Lung (tissue), 12 donors: Measurements from ENCODE around the gene ZNF83. TPM values are rescaled to one million over a fixed set of nuclear protein-coding genes. Genes with fewer than 3 reads are reported as not detected.

Source experiments
- ATAC-seq: fragments of 200-7000 bp; cut with Tn5 transposase; one replicate; pipeline ENCODE4 v1.9.1; 2020; ENCODE audit warnings: moderate number of reproducible peaks; ENCODE audit not compliant: insufficient read depth, low FRiP score
- DNase-seq, 3 donors: peaks; one replicate each; pipeline ENCODE4 v3.0.0-alpha.2; 2013 to 2017
- H3K27ac ChIP-seq, 2 donors: one replicate each; pipeline ENCODE4 v1.5.1; 2013; ENCODE audit warnings: mild to moderate bottlenecking in 2 of 2, moderate library complexity in 2 of 2, control low read depth in 1 of 2, inconsistent platforms in 1 of 2, low read depth in 1 of 2, low read length in 1 of 2
- H3K27me3 ChIP-seq, 3 donors: one replicate each; pipeline ENCODE4 v1.5.1; 2013; ENCODE audit warnings: low read length in 2 of 3; ENCODE audit not compliant: control insufficient read depth in 3 of 3, insufficient read depth in 3 of 3
- H3K36me3 ChIP-seq, 4 donors: one replicate each; pipeline ENCODE4 v1.5.1; 2013; ENCODE audit warnings: low read length in 4 of 4, mild to moderate bottlenecking in 1 of 4, moderate library complexity in 1 of 4; ENCODE audit not compliant: control insufficient read depth in 4 of 4, insufficient read depth in 4 of 4
- H3K4me1 ChIP-seq, 5 donors: one replicate each; pipeline ENCODE4 v1.5.1; 2013; ENCODE audit warnings: low read length in 5 of 5, mild to moderate bottlenecking in 2 of 5, moderate library complexity in 1 of 5; ENCODE audit not compliant: control insufficient read depth in 5 of 5, insufficient read depth in 5 of 5
- H3K4me3 ChIP-seq: one replicate; pipeline ENCODE4 v1.5.1; 2013; ENCODE audit warnings: mild to moderate bottlenecking, control low read depth, moderate library complexity
- H3K9ac ChIP-seq, 2 donors: one replicate each; pipeline ENCODE4 v1.5.1; 2013; ENCODE audit warnings: low read length in 2 of 2, control low read depth in 1 of 2; ENCODE audit not compliant: insufficient read depth in 1 of 2
- H3K9me3 ChIP-seq, 4 donors: one replicate each; pipeline ENCODE4 v1.5.1; 2013; ENCODE audit warnings: low read length in 3 of 4, mild to moderate bottlenecking in 1 of 4, moderate library complexity in 1 of 4; ENCODE audit not compliant: control insufficient read depth in 4 of 4, insufficient read depth in 3 of 4
- CTCF ChIP-seq: IDR thresholded peaks from 2 replicates; pipeline ENCODE4 v1.5.1; 2012; ENCODE audit warnings: mild to moderate bottlenecking; ENCODE audit errors: control extremely low read depth, extremely low read depth
- WGBS, 2 donors: extraction: QIAGEN DNeasy Blood & Tissue Kit; methylation state at CpG; one replicate each; pipeline ENCODE4 v1.1.7; 2013; 5-methylcytosine and 5-hydroxymethylcytosine counted together
- polyA plus RNA-seq, 2 donors: library from polyadenylated mRNA; stranded (reverse); fragments of 200-250 nt; gene quantifications; one replicate each; pipeline ENCODE4 v1.2.1, GENCODE V29; 2013
- total RNA-seq, 2 donors: library from RNA; depleted of rRNA in 1 of 2; stranded (reverse); fragments of >200 nt in 1 of 2; gene quantifications; one replicate each; pipeline ENCODE4 v1.2.1, GENCODE V29; 2014 to 2021
- donor health status: control.
- donor health status: control.
- donor health status: Bipolar disorder and iron deficiency.
- donor health status: healthy.
- donor health status: DM: yes; HTN: yes; CAD: no.

Gene ZNF83
- total and polyA plus RNA-seq, 4 donors: 14.8 to 118 (median 46.2) TPM

DNA sequence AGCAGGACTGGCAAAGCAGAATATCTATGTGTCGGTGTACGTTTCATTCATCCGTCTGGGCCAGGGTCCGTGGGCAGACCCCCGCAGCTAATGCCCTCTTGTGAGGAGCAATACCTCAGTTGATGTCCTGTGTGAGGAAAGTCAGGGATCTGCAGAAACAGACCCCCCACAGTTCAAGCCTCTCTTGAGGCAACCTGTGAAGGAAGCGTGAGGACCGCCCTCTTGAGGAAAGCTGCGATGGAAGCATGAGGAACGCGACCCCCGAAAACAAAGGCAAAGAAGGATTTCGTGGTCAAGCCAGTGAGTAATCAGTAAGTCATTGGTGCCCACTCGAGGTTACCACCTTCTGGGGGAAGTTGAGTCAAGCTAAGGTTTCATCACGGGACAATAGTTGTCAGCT lies 20.9 kb upstream of the ZNF83 start:
- DNase-seq (no peak), ATAC-seq (no peak)
- Histone ChIP-seq H3K4me3 (no peak overlapping the region), H3K9ac (no peak overlapping the region), H3K4me1 (no peaks in the 10 kb centered on the region), H3K36me3 (peaks cover 4 to 26% (median 10%) of the 10 kb centered on the region in 4 donors), H3K27me3 (no peaks in the 10 kb centered on the region), H3K27ac (no peak overlapping the region), H3K9me3 (peaks cover 0 to 21% (median 0%) of the 10 kb centered on the region in 4 donors)
- no peak for TF ChIP-seq CTCF
- 78 to 87% methylated on average over 14 of the region's 14 CpGs for WGBS, 2 donors

DNA sequence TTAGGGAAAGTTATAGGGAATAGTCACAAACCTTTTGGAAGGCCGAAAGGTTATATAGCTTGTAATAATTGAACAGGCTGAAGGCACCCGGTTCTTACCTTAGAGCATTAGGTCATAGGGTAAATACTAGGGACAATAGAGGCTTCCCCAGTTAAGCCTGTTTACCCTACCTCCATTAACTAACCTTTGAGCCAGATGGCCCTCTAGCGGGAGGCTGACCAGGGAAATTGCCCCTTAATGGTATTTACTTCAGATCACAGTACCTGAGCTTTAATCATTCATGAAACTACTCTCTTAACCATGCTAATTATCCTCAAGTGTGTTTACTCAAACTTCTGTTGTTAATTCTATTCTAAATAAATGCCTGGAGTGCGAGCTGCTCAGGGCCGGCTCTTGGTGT lies 20.4 kb upstream of the ZNF83 start:
- Histone ChIP-seq H3K9ac (no peak overlapping the region), H3K36me3 (peaks cover 8 to 27% (median 14%) of the 10 kb centered on the region in 4 donors), H3K27me3 (no peaks in the 10 kb centered on the region), H3K4me1 (no peaks in the 10 kb centered on the region), H3K4me3 (no peak overlapping the region), H3K27ac (no peak overlapping the region), H3K9me3 (peaks cover 0 to 21% (median 0%) of the 10 kb centered on the region in 4 donors)
- 76 to 84% methylated on average over 5 of the region's 5 CpGs for WGBS, 2 donors
- no peak for TF ChIP-seq CTCF
- no peak for DNase-seq
- ATAC-seq: no peak

GRCh38 chr19:52653161-52653560 lies 15.0 kb upstream of the ZNF83 start:
- H3K27ac ChIP-seq: no peak overlapping the region
- H3K9ac ChIP-seq: no peak overlapping the region
- no peaks in the 10 kb centered on the region for H3K27me3 ChIP-seq
- no peak for ATAC-seq
- no peak for DNase-seq
- WGBS, 2 donors: 97 to 98% methylated on average over 4 of the region's 4 CpGs
- peaks cover 17 to 38% (median 29%) of the 10 kb centered on the region in 4 donors for H3K36me3 ChIP-seq
- peaks cover 0 to 14% (median 0%) of the 10 kb centered on the region in 4 donors for H3K9me3 ChIP-seq
- TF ChIP-seq CTCF: no peak
- H3K4me1 ChIP-seq: no peaks in the 10 kb centered on the region
- H3K4me3 ChIP-seq: no peak overlapping the region

GRCh38 chr19:52651956-52652355 lies 13.8 kb upstream of the ZNF83 start:
- H3K9ac ChIP-seq: no peak overlapping the region
- WGBS, 2 donors: 98 to 99% methylated on average over 5 of the region's 5 CpGs
- H3K9me3 ChIP-seq: peaks cover 0 to 18% (median 3%) of the 10 kb centered on the region in 4 donors
- no peak for ATAC-seq
- peaks cover 17 to 39% (median 30%) of the 10 kb centered on the region in 4 donors for H3K36me3 ChIP-seq
- no peak for DNase-seq
- H3K27ac ChIP-seq: no peak overlapping the region
- no peaks in the 10 kb centered on the region for H3K4me1 ChIP-seq
- no peaks in the 10 kb centered on the region for H3K27me3 ChIP-seq
- H3K4me3 ChIP-seq: no peak overlapping the region
- TF ChIP-seq CTCF: no peak
